CD4-positive, alpha-beta T cell treated with Interleukin-17A for 1 hour (primary cell): ENCODE results near the gene PPP1CC.
"Not testable (repeated sequence)": the region's sequence is repeated elsewhere in the genome, so short reads cannot be mapped to it uniquely, and the experiment has no call there.

Source experiments
- DNase-seq: peaks from one replicate; pipeline ENCODE4 v3.0.0-alpha.2; 2020

PPP1CC gene

GRCh38 chr12:110750784-110751461 is 8.2 kb upstream of the PPP1CC start:
- DNase-seq: no peak

DNA sequence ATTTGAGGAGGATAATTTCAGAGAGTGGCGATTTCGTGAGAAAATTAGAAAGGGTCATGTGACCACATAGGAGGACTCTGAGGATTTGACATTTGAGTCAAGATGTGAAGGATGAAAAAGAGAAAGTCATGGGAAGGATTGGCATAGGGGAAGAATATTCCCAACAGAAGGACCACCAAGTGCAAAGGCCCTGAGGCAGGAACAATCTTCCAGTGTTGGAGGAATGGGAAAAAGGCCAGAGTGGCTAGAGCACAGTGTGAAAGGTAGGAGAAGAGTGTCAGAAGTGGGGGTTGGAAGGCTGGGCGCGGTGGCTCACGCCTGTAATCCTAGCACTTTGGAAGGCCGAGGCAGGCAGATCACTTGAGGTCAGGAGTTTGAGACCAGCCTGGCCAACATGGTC is 3.9 kb upstream of the PPP1CC start:
- no peak for DNase-seq

GRCh38 chr12:110745542-110746284 is 3.0 kb upstream of the PPP1CC start:
- no peak for DNase-seq

GRCh38 chr12:110744601-110745264 is 2.0 kb upstream of the PPP1CC start:
- DNase-seq: no peak

GRCh38 chr12:110744151-110744571 is 1.5 kb upstream of the PPP1CC start:
- no peak for DNase-seq

GRCh38 chr12:110743571-110744093 is 941 bp upstream of the PPP1CC start:
- DNase-seq: no peak

GRCh38 chr12:110742096-110742717 is 484 bp downstream of the PPP1CC start:
- DNase-seq: no peak

DNA sequence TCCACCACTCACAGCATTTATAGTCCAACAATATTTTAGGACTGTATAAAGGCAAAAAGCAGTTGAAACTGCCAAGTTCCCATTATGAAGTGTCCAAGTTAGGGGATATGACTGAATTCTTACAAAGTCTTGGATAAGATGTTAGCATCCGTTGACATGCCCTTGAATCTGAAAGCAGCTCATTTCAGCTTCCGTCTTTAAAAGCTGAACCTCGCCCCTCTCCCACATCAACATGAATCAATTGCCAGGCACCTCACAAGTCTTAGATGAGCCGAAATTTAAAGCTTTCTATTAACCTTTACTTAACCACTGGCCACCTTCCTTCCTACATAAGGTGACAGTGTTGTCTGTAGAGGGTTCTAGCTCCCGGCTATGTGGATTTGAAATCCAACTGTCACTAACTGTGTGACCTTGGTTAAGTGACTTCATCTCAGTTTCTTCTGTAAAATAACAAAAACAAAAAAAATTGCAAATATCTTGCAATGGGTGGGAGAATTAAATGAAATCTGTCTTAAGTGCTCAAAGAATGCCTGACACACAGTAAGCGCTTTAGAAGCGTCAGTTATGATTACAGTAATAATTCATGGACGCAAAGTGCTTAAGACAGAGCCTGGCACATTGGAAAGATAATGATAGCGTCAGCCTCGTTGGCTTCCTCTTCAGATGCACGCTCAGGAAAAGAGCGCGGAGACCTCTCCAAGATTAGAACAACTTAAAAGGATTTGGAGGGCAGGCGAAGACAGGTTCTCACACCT is 1.2 kb downstream of the PPP1CC start:
- peak; percentile 47 for DNase-seq

DNA sequence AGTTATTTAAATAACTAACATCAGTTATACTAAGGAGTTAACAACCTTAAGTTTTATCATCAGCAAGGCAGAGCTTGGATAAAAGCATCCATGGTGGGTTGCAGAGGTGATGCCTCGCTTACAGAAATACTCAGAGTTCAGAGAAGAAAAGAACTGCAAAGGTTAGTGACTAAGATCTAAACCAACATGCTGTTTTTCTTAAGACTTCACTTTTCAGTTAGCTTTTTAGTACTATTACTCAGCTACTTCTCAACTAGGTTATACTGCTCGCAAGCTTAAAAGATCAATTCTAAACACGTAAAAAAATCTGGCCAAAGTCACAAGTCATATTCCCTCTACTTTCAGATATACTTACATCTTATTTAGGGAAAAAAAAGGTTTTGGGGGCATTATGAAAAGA is 2.8 kb downstream of the PPP1CC start:
- no peak for DNase-seq

- DNase-seq: no peak
Observed at GRCh38 chr12:110739488-110739887, 3.2 kb downstream of the PPP1CC start.

DNA sequence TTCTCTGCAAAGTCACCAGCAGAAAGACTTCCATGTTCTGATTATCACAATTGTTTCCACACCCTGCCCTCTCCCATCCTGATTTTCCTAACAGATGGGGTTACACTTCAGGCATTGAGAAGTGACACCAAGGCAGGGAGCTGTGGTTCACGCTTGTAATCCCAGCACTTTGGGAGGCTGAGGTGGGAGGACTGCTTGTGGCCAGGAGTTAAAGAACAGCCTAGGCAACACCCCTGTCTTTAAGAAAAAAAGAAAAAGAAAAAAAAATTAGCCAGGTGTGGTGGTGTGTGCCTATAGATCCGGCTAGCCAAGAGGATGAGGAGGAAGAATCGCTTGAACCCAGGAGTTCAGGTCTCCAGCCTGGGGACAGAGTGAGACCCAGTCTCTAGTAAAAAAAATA is 5.2 kb downstream of the PPP1CC start:
- DNase-seq: no peak

DNA sequence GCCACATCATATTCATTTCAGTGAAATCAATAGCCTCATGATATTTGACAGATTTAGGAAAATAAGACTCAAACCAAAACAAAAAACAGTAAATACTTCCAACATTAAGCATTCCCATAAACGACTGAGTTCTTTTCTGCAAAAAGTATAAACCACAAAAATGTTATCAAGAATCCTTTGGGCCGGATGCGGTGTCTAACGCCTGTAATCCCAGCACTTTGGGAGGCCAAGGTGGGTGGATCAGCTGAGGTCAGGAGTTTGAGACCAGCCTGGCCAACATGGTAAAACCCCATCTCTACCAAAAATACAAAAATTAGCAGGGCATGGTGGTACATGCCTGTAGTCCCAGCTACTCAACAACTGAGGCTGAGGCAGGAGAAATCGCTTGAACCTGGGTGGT is 5.7 kb downstream of the PPP1CC start:
- DNase-seq: not testable (repeated sequence)

- no peak for DNase-seq
Observed at GRCh38 chr12:110733900-110734299, 8.8 kb downstream of the PPP1CC start.

DNA sequence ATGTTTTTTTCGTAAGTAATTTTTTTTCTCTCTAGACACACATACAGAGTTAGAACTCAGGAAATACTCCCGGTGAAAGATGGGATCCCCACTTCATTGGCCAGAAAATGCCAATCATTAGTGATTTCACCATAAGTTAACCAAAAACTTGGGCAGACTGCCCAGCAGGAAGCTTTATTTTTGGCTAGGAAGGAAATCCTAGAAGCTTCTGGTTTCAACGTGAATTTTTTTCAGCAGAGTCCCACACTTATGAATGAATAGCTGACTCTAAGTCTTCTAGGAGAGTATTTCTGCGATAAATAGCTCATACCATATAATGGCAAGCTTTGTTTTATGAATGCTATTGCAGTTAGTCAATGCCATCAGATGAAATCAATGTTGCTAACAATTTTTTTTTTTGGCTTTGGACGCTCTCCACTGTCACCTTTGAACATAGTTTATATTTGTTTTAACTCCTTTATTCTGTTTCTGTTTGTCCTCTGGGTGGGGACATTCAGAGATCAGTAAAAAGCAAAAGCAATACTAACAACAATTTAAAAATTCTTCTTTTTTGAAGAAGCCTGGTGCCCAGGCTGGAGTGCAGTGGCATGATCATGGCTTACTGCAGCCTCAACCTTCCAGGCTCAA is 9.5 kb downstream of the PPP1CC start:
- no peak for DNase-seq

DNA sequence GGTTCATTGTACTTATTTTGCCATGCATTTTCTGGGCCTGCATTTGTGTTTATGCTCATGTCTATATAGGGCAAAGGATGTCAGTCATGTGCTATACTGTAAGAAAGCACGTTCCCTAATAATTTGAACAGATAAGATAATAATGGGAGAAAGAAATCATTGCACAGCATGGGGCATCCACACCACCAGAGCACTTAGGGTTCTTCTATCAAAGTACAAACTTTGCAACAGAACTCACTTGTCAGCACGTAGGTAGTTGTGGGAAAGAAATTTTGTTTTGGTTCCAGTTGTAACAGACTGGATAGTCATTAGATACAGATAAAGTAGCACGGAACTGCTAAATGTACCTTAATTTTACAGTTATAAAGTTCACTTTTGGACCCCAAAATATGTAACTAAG is 10.1 kb downstream of the PPP1CC start:
- no peak for DNase-seq

DNA sequence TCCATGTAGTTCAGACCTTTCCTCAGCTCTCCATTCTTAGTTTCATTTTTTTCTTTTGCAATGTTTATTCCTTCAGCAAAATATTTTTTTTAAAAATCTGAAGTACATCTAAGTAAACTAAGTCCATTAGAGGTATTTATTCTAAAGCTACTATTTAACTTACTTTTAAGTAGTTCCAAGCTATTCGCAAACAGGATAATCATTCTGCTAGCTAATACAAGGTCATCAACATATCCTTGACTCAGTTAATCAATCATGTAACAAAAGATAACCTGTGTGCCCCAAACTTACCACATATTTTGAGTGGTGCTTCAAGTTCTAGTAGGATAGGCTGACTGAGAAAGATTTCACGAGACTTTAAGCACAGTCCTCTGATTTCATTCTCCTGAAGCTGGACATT is 11.2 kb downstream of the PPP1CC start:
- DNase-seq: no peak

DNA sequence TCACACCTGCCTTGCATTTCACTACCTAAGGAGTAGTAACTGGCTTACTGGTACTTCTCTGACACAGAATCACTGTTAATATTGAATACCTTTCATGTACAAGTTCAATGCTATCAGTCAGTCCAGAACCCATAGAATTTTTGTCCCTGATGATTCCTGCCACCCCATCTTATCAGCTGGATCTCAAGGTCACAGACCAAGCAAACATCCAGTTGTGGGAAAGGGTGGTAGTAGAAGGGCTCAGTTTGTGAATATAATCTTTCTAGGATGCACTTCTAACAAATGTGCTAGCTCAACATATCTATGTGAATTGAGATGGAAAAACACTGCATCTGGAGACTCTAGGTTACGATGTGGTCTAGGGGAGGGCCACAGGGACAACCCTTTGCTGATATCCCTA is 14.1 kb downstream of the PPP1CC start:
- DNase-seq: no peak

GRCh38 chr12:110726708-110727369 is 15.9 kb downstream of the PPP1CC start:
- no peak for DNase-seq

DNA sequence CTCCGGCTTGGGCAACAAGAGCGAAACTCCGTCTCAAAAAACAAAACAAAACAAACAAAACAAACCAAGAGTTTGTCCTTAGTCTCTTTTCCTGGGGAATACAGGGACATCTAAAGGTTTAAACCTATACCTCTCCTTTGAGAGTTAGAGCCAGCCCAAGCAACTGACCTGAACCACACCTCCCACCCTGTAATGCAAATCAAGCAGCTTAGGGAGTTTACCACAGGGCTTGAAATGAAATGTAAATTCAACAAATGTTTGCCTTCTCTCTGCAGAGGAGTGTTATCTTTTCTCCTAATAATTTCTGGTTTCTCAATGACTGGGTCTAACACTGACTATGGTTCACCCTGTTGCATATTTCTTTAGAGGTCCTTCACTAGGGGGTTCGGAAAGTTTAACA is 16.7 kb downstream of the PPP1CC start:
- no peak for DNase-seq

DNA sequence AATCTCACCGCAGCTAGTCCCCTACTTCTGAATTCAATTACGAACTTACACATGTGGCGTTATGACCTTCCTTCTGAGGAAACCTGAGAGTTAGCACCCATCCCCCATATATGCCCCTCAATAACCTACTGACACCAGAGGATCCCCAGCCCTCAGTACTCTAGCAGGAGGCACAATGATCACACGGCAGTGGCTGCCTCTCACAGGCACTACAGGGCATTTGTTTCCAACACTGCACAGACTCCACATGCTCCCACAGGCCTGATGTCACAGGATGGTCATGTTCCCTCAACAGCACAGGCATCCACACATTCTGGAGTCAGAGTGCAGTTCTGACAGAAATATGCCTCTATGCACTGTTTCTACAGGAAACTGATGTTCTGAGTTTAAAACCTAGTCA is 17.4 kb downstream of the PPP1CC start:
- DNase-seq: no peak

GRCh38 chr12:110722892-110723291 is 19.8 kb downstream of the PPP1CC start:
- DNase-seq: not testable (repeated sequence)

GRCh38 chr12:110721570-110721969 is 21.1 kb downstream of the PPP1CC start:
- DNase-seq: no peak
